ENCODE results near the gene TCF7L2.
A peak's percentile ranks its signal among the peaks of the same experiment; 100 is the strongest.

The TCF7L2 gene

GRCh38 chr10:112946649-112947048 lies 3.4 kb upstream of the TCF7L2 start:
- no peak for DNase-seq

DNA sequence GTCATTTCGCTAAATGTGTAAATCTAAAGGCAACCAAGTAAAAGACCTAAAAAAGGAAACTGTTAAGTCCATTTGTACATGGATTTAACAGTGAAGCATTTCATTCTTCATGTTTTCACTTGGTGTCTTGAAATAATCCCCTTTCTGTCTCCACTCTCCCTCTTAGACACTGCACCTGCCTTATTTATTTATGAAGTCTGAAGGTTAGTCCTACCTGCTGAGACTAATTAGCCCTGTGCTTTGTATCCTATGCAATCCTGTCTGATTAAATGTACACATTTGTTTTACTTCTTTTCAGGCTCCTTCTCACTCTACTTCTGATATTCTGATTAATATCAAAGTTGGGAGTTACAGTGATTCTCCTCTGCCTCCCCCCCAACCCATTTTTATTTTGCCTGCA lies 1.9 kb upstream of the TCF7L2 start:
- DNase-seq = no peak

DNA sequence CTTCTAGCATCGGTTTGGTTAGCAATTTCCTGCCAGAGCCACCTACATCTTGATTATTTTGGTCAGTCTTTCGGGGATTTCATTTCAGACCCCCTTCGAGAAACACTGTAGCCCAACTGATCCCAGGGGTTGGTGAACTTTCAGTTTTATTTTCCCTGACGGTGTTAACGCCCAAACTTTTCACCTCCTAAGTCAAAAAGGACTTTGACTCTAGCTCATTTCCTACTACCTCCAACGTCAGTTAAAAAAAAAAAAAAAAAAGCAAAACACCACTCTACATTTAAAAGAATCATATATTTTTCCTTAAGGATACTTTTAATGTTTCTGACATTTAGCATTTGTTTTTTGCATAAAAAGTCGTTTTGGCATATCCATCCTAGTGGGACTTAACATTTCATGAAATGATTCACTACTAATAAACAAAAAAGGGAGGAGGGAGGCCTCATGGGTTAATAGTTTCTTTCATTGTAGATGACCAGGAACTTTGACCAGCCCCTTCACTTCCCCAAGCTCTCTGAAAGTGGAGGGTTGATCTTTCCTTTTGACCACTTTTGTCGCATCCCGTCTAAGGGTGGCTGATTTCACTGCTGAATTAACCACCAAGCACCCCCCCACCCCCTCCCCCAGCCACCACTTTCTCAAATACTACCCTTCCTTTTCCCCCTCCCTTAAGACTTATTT lies 764 bp upstream of the TCF7L2 start:
- DNase-seq = no peak

DNA sequence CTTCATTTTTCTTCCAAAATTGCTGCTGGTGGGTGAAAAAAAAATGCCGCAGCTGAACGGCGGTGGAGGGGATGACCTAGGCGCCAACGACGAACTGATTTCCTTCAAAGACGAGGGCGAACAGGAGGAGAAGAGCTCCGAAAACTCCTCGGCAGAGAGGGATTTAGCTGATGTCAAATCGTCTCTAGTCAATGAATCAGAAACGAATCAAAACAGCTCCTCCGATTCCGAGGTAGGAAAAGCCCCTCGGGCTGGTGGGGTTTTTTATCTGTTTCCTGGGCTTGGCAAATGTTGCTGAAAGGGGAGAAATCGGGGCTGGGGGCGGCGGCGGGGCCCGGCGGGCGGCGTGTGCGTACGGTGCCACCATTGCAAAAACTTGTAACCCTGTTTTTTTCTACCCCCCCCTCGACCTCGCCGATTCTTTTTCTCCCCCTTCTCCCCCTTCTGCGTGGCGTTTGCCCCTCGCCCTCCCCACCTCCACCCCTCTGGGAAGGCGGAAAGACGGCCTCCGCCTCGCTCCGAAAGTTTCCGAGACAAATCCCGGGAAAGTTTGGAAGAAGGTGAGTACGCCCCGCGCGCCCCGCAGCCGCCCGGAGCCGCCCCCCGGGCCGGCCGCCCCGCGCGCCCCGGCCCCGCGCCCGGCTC lies 789 bp downstream of the TCF7L2 start:
- DNase-seq = peak; percentile 74

DNA sequence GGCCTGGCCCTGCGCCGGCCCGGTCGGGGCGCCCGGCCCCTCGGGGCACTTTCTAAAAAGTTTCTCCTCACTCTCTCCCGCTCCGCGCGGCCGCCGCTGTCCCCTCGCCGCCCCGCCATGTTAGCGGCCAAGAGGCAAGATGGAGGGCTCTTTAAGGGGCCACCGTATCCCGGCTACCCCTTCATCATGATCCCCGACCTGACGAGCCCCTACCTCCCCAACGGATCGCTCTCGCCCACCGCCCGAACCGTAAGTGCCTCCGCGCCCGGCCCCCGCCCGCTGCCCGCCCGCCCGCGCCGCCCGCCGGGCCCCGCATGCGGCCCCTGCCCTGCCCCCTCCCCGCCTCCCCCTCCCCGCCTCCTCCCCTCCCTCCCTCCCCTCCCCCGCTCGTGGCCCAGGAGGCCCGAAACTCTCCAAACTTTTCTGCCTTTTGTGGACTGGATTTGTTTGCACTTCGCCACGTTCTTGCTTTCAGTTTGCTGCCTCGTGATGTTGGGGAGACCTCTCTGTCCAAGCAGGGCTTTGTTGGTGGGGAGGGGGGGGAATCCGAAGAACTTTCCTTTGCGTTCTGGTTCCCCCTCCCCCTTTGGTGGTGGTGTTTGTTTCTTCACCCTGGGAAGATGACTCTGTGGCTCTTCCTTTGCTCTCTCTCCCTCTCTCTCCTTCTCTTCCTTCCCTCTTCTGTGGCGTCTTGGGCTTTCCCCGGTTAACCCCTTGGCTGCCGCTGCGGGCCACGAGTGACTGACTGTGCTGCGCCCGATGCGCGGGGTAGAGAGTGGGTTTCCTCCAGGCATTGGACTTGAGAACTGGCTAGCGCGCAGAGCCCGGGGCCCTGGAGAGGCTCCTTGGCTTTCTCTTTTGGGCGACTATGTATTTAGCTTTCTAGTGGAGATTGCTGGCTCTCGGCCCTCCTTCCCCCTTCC lies 1.6 kb downstream of the TCF7L2 start:
- DNase-seq = peak; percentile 93

DNA sequence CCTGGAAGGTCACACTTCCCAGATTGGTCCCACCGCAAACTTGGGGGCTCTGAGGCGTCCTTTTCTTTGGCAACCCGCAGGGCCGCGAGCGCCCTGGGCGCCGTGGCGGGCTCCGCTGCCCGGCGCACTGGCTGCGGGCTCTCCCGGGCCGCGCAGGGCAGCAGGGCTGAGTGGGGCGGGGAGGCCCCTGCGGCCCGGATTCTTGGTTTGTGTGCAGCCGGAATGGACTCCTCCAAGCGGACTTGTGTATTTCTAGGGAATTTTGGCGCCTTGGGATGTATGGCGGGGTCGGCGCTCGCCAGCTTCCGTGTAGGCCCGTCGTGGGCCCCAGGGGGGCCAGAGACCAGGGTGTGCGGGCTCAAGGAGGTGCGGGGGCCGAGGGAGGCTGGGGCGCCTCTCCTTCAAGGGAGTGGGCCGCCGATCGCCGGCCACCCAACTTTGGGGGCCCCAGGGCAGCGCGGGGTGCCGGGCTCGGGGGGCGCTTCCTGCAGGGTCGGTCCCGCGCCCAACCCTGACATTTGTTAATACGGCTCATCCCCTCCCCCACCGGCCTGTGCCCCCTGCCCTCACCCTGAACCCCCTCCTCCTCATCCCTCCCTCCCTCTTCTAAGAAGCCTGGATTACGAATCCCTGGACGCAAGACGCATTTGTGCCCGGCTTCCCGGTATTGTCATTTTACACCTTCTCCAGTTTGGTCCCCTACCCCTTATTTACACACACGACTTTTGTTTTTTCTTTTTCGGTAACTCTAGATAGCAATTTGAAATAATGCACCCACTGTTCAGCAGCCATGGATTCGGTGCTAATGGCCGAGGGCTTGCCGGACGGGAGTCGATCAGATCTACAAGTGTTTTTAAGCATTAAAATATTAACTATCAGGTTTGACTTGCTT lies 2.5 kb downstream of the TCF7L2 start:
- no peak for DNase-seq

DNA sequence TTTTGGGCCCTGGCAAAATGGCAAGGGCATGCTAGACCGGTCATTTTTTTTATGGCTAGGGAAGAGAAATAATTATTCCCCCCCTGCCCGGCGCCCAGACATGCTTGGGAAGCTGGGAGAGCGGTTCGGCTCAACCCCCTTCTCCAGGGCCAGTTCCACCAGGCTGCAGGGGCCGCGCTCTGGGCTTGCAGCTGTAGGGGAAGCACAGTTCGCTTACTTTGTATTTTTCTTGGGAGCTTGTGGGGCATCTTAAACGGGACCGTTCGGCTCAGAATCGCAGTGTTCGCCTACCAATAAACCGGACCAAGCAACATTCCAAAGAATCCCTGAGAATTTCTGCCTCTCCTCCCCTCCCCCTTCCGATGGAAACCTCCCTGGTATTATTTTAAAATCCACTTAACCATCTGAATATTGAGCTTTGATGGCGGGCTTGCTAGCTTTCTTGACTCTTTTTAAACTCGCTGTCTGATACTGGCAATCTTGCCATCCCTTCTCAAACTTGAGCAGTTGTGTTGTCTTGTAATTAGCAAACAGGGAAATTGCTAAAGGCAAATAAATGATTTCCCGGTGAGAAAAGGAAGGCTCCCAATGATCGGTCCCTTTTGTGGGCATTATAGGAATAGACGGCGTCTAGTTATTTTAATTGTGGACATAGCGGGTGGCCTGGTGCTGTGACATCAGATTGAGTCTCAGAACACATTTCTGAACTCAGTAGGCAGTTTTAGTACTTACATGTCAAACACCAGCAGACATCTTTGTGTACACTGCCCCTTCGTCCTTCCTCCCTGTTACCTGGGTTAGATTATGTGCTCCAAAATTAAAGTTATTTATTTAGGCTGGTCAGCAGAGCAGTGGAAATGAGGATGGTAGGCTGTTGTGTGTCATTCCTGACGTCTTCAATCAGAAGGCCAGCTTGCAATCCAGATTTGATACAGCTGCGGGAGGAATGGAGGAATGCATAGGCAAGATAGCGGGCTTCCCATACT lies 3.4 kb downstream of the TCF7L2 start:
- DNase-seq = peak; percentile 75

GRCh38 chr10:112954974-112955581 lies 5.0 kb downstream of the TCF7L2 start:
- no peak for DNase-seq

DNA sequence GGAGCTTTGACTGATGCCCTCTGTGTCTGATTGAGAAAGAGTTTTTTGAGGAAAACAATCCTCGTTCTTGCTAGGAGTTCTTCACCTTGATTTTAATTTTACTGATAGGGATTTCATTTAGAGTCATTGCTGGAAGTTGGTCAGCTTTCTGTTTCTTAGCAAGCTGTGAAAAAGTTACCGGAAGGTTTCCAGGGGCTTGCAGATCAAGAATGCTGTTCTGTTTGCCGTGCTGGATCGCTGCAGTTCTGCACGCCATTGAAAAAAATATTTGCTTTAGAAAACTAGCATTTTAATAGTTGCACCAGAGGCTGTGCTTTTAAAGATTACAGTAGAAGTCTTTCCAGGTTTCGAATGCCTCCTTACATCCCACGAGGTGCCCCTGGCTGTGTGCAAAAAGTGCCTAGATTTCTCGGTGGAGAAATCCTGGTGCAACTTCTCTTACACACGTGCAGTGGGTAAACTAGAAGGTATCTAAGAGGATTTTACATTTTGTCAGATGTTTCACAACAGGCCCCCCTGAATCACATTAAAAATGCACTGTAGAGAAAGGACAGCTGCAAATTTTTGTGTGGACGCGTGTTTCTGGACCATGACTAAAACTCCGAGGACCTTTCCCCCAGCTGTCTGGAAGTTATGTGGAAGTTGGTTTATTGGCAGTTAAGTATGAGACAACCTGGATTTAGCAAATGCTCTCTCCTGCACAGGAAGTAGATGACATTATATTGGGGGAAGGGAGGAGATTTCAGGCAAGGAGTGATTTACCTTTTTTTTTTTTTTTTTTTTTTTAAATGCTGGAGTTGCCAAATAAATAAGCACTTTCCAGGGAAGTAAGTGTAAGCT lies 5.8 kb downstream of the TCF7L2 start:
- no peak for DNase-seq

- no peak for DNase-seq
These were observed 6.7 kb downstream of the TCF7L2 start for GRCh38 chr10:112956631-112957350.

DNA sequence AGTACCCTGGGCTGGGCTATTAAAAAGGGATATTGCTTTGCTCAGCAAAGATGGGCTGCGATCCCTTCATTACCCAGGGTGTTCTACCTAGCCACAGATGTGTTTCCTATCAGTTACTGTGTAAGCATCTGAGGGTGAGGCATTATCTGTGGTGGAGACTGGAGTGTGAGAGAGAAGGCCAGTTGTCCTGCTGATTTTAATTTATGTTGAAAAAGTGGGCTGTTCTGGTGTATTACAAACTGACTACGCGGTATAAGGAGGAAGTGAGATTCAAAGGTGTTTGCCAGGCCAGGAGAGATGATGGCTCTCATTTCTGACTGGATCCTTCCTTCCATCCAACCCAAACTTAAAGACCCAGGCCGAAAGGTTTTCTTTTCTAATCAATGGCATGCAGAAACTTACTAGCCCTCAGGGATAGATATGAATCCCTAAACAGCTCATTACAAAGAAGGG lies 7.6 kb downstream of the TCF7L2 start:
- DNase-seq = no peak

GRCh38 chr10:112958275-112958995 lies 8.4 kb downstream of the TCF7L2 start:
- no peak for DNase-seq

DNA sequence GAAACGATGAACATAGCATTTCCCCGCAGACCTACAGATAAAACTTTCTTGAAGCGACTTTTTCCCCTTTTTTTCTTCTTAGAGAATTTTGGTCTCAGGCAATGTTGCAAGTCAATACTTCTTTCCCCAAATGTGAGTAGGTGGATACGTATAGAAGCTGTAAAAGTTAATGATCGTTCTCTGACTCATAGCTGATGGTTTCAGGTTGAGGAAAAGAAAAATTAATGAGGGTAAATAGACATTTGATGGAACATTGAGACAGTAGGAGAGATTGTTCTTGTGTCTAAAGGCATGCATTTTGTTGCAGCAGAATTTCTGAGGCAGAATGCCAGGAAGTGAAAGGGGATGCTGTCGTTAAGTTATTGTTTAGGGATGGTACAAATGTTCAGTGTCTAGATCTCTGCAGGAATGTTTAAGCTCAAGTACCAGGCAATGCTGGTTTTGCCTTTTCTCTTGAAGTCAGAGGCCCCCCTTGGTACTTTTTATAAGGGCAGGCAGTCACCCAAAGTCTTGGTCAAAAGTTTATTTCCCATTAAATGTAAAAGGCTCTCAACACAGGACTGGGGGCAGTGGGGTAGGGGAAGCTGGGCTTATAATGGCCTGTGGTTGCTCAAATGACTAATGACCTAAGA lies 9.3 kb downstream of the TCF7L2 start:
- no peak for DNase-seq

DNA sequence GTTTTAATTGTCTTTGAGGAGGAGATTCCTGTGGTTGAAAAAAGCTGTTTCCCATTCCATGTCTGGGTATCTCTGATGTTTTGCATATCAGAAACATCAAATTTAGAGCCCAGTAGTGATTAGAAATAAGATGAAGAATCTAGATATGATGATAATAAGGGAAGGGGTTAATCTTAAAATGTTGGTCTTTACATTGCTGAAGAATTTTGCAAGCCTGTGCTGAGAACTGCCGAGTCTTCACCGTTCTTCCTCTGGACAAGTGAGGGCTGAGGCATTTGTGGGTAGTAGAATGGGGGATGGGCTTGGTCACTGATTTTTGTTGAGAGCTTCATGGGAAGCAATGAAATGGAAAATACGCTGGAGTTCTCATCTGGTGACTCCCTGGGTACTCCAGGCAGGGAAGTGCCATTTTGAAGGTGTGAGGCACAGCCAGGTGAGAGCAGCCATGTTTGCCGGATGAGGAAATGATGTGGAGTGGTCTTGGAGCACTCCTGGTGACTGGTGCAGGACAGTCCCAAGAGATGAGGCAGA lies 10.2 kb downstream of the TCF7L2 start:
- no peak for DNase-seq

DNA sequence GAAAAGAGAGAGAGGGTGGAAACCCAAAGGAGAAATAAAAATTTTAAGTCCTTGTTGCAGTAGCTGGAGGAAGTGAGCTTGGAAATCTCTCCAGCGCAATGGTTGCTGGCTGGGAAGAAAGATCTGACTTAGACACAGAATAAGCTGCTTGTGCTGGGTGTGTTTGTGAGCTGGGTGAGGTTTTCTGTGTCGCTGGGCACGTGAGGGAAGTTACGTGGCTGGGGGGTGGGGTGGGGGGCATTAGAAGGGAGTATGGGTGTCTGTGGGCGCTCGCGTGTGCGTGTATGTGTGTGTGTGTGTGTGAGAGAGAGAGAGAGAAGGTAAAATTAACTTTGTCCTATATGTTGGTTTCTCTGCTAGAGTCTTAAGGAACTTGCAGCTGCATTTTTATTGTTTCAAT lies 11.6 kb downstream of the TCF7L2 start:
- DNase-seq = no peak

DNA sequence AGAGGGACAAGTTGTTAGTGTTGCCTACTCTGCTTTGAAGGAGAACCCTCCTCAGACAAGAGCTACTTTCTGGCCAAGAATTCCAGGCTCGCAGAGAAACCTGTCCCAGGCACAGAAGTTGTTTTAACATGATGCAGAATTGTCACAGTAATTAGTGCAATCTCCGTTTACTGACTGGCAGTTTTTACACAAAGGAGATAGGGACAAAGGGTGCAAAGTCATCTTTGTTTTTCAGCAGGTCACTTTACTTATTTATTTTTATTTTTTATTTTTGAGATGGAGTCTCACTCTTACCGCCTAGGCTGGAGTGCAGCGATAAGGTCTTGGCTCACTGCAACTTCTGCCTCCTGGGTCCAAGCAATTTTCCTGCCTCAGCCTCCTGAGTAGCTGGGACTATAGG lies 12.3 kb downstream of the TCF7L2 start:
- DNase-seq = no peak

GRCh38 chr10:112963835-112964234 lies 13.8 kb downstream of the TCF7L2 start:
- no peak for DNase-seq
